Activated CD4-positive, alpha-beta memory T cell treated with anti-CD3 and anti-CD28 coated beads for 36 hours (primary cell): ENCODE measurements around the gene DMRT3. TPM values are rescaled to one million over a fixed set of nuclear protein-coding genes. Genes with fewer than 3 reads are reported as not detected.

Source experiments
- CTCF ChIA-PET: fragments of 350-600 bp; sonication (Branson Sonifier 250); formaldehyde crosslinking; loops from one replicate; lab custom pipeline; 2021; ENCODE audit warnings: antibody characterized with exemption, inconsistent platforms; lab: Charles Lee
- POLR2A ChIA-PET: fragments of 350-600 bp; sonication (Branson Sonifier 250); formaldehyde crosslinking; loops from one replicate; lab custom pipeline; 2021; ENCODE audit warnings: antibody characterized with exemption; lab: Charles Lee
- DNase-seq: peaks from one replicate; pipeline ENCODE4 v3.0.0-alpha.2; 2020
- H3K27ac Mint-ChIP-seq: one replicate; pipeline ENCODE4 v1.8.0; 2021; ENCODE audit warnings: mixed read lengths
- H3K27me3 Mint-ChIP-seq: one replicate; pipeline ENCODE4 v1.8.0; 2021; ENCODE audit warnings: mixed read lengths
- H3K36me3 Mint-ChIP-seq: one replicate; pipeline ENCODE4 v1.8.0; 2021; ENCODE audit warnings: mixed read lengths
- H3K4me1 Mint-ChIP-seq: one replicate; pipeline ENCODE4 v1.8.0; 2021; ENCODE audit warnings: low read depth, mixed read lengths
- H3K4me3 Mint-ChIP-seq: one replicate; pipeline ENCODE4 v1.8.0; 2021; ENCODE audit warnings: mild to moderate bottlenecking, mixed read lengths
- H3K9me3 Mint-ChIP-seq: one replicate; pipeline ENCODE4 v1.8.0; 2021; ENCODE audit warnings: mixed read lengths
- intact Hi-C: fragments of 100-400 bp; cut with micrococcal nuclease; formaldehyde crosslinking; loops from one replicate; pipeline ENCODE4 v1.15.1; 2023
- total RNA-seq, 2 experiments: library from RNA; stranded (reverse); gene quantifications; one replicate each; pipeline ENCODE4 v1.2.3, GENCODE V29; 2021

Gene DMRT3
- total RNA-seq, 2 experiments from 2014 or later = not detected

DNA sequence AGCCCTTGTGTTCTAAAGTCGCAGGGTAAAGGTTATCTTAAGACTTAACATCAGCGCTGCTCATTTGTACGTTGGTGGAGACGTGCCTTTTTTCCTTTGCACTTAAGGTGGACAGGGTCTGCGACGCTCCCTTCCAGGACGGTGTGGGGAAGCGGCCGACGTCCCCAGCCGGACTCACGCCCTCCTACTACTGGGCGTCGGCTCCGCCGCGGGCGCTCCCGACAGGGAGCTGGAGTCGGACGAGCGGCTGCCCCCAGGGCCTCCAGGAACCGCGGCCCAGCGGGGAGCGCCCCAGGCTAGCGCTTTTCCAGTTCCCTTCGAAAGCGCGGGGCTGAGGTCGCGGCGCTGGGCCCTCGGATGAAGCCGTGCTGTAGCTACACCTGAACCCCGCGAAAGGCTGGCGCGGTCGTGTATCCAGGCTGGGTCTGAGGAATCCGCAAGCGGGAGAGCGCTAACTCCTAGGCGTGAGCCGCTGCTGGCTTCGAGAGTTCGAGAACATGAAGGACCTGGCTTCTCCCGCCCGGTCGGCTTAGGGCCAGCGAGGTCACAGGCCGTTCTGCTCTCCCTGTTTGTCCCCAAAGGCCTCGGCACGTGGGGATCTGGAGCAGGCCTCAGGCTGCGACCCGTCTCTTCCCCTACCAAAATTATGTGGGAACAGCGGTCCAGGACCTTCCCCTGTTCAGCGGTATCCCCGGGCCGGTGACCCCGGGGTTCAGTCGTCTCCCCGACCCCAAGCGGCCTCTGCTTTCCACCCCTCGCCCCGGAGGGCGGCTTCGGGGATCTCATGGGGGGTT is 3.8 kb upstream of the DMRT3 start:
- no peak overlapping the region for H3K27ac Mint-ChIP-seq
- peaks cover 2% of the 10 kb centered on the region for H3K36me3 Mint-ChIP-seq
- ChIA-PET CTCF (no interaction called here), POLR2A (no interaction called here)
- H3K9me3 Mint-ChIP-seq = no peaks in the 10 kb centered on the region
- H3K4me1 Mint-ChIP-seq = peaks cover 22% of the 10 kb centered on the region
- peak overlapping the region; percentile 8 for H3K4me3 Mint-ChIP-seq
- no peak for DNase-seq
- H3K27me3 Mint-ChIP-seq = peaks cover 66% of the 10 kb centered on the region
- intact Hi-C loops = loop anchor here (2.0 kb wide), 1 partner anchor 78 kb away; the partner anchor contains the start of gene DMRT2

GRCh38 chr9:973295-973834 is 3.1 kb upstream of the DMRT3 start:
- H3K9me3 Mint-ChIP-seq = no peaks in the 10 kb centered on the region
- H3K4me3 Mint-ChIP-seq = no peak overlapping the region
- no peak for DNase-seq
- peaks cover 67% of the 10 kb centered on the region for H3K27me3 Mint-ChIP-seq
- POLR2A ChIA-PET = no interaction called here
- CTCF ChIA-PET = no interaction called here
- peaks cover 22% of the 10 kb centered on the region for H3K4me1 Mint-ChIP-seq
- no peak overlapping the region for H3K27ac Mint-ChIP-seq
- peaks cover 2% of the 10 kb centered on the region for H3K36me3 Mint-ChIP-seq
- intact Hi-C loops = loop anchor here (2.0 kb wide), 1 partner anchor 77 kb away; the partner anchor contains the start of gene DMRT2

- intact Hi-C loops = no loop called here
- DNase-seq = no peak
- CTCF ChIA-PET = no interaction called here
- Mint-ChIP-seq H3K9me3 (no peaks in the 10 kb centered on the region), H3K27ac (no peak overlapping the region), H3K4me1 (peaks cover 19% of the 10 kb centered on the region), H3K36me3 (peaks cover 2% of the 10 kb centered on the region), H3K27me3 (peaks cover 67% of the 10 kb centered on the region), H3K4me3 (no peak overlapping the region)
- POLR2A ChIA-PET = no interaction called here
Observed at GRCh38 chr9:974031-974995, 2.1 kb upstream of the DMRT3 start.

GRCh38 chr9:974996-975739 is 1.3 kb upstream of the DMRT3 start:
- DNase-seq = no peak
- Mint-ChIP-seq H3K27me3 (peaks cover 69% of the 10 kb centered on the region), H3K4me1 (peaks cover 16% of the 10 kb centered on the region), H3K36me3 (peaks cover 2% of the 10 kb centered on the region), H3K9me3 (no peaks in the 10 kb centered on the region), H3K4me3 (no peak overlapping the region), H3K27ac (no peak overlapping the region)
- ChIA-PET CTCF (no interaction called here), POLR2A (no interaction called here)
- intact Hi-C loops = loop anchor here (1.0 kb wide), 1 partner anchor 71 kb away; no protein-coding TSS in a partner anchor

DNA sequence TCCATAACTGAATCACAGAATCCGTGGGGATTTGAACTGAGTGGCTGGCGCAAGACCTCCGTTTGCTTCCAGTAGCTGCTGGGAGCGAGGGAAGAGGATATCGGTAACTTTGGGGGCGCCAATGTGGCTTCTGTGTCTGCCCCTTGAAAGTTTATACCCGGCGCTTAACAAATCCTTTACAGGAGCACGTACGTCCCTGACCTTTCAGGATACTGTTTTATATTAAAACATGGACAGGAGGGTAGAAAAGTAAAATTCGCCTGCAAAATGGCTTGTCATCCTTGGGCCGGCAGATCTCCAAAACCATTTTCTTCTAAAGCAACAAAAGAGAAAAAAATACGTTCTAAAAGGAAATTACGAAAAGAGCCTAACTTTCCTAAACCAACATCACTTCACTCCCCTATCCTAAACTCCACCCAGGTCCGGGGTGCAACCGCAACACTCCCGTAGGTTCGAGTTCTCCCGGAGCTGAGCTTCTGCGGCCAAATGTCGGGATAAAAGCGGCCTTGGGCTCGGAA is 656 bp upstream of the DMRT3 start:
- ChIA-PET POLR2A (no interaction called here), CTCF (no interaction called here)
- peak overlapping the region; percentile 3 for H3K4me3 Mint-ChIP-seq
- intact Hi-C loops = loop anchor here (1.0 kb wide), 1 partner anchor 71 kb away; no protein-coding TSS in a partner anchor
- no peaks in the 10 kb centered on the region for H3K9me3 Mint-ChIP-seq
- H3K27ac Mint-ChIP-seq = peak overlapping the region; percentile 13
- H3K36me3 Mint-ChIP-seq = no peaks in the 10 kb centered on the region
- H3K4me1 Mint-ChIP-seq = peaks cover 13% of the 10 kb centered on the region
- no peak for DNase-seq
- peaks cover 68% of the 10 kb centered on the region for H3K27me3 Mint-ChIP-seq

GRCh38 chr9:976943-977837 is 735 bp downstream of the DMRT3 start:
- intact Hi-C loops = no loop called here
- no peak for DNase-seq
- H3K9me3 Mint-ChIP-seq = no peaks in the 10 kb centered on the region
- no peaks in the 10 kb centered on the region for H3K36me3 Mint-ChIP-seq
- H3K4me1 Mint-ChIP-seq = peaks cover 13% of the 10 kb centered on the region
- peaks cover 76% of the 10 kb centered on the region for H3K27me3 Mint-ChIP-seq
- no peak overlapping the region for H3K4me3 Mint-ChIP-seq
- H3K27ac Mint-ChIP-seq = no peak overlapping the region
- CTCF ChIA-PET = no interaction called here
- POLR2A ChIA-PET = no interaction called here

- ChIA-PET CTCF (interaction anchor here (1.4 to 1.9 kb wide), 2 partner anchors 20 to 31 kb away, joined by 4 to 5 read pairs; no protein-coding TSS in a partner anchor), POLR2A (no interaction called here)
- Mint-ChIP-seq H3K27ac (no peak overlapping the region), H3K9me3 (no peaks in the 10 kb centered on the region), H3K4me1 (peaks cover 14% of the 10 kb centered on the region), H3K27me3 (peaks cover 81% of the 10 kb centered on the region), H3K4me3 (no peak overlapping the region), H3K36me3 (no peaks in the 10 kb centered on the region)
- intact Hi-C loops = no loop called here
- DNase-seq = no peak
Observed at GRCh38 chr9:977838-978830, 1.7 kb downstream of the DMRT3 start.

DNA sequence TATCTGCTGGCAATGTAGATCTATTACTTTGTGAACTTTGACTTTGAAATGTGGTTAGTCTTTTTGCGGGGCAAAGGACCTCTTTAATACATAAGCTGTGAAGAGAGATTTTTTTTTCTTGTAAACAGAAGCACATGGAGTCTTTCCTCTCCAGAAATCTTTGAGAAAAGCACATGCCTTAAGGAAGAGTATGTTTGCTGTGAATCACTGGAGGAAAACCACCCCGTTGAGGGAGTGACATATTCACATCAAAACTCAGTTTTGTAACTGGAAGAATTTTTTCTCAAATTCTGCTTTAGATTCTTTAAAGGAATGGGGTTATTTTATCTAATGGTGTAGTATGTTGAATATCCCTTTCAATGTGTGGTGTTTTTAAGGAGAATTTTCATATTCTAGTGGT is 3.5 kb downstream of the DMRT3 start:
- Mint-ChIP-seq H3K4me1 (peaks cover 7% of the 10 kb centered on the region), H3K9me3 (no peaks in the 10 kb centered on the region), H3K36me3 (no peaks in the 10 kb centered on the region), H3K27ac (no peak overlapping the region), H3K4me3 (no peak overlapping the region), H3K27me3 (peaks cover 74% of the 10 kb centered on the region)
- intact Hi-C loops = no loop called here
- no peak for DNase-seq
- CTCF ChIA-PET = interaction anchor here (0.6 to 1.9 kb wide), 2 partner anchors 18 to 92 kb away, joined by 3 to 5 read pairs; no protein-coding TSS in a partner anchor
- POLR2A ChIA-PET = no interaction called here

DNA sequence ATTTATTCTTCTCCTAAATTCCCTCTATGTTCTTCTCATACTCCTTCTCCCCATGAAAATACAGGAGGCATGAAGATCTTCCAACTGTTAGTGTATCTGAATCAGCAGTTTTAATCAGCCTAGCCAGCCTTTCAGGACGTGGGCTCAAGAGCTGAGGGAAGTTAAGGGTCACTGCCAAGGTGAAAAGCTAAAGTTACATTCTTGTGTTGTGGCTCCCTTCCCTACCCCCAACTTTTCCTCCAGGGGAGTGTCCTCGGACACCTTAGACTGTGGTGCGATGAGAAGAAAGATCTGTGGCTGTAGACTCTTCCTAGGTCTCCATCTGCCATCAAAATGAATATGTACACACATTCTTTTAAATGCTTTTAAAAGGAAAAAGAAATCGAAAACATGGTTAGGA is 4.2 kb downstream of the DMRT3 start:
- no peaks in the 10 kb centered on the region for H3K36me3 Mint-ChIP-seq
- no peaks in the 10 kb centered on the region for H3K9me3 Mint-ChIP-seq
- H3K27me3 Mint-ChIP-seq = peaks cover 69% of the 10 kb centered on the region
- POLR2A ChIA-PET = no interaction called here
- CTCF ChIA-PET = interaction anchor here (1.2 to 1.8 kb wide), 2 partner anchors 24 to 29 kb away, joined by 5 to 7 read pairs; no protein-coding TSS in a partner anchor
- H3K27ac Mint-ChIP-seq = no peak overlapping the region
- no peak for DNase-seq
- peaks cover 7% of the 10 kb centered on the region for H3K4me1 Mint-ChIP-seq
- no peak overlapping the region for H3K4me3 Mint-ChIP-seq
- intact Hi-C loops = no loop called here

DNA sequence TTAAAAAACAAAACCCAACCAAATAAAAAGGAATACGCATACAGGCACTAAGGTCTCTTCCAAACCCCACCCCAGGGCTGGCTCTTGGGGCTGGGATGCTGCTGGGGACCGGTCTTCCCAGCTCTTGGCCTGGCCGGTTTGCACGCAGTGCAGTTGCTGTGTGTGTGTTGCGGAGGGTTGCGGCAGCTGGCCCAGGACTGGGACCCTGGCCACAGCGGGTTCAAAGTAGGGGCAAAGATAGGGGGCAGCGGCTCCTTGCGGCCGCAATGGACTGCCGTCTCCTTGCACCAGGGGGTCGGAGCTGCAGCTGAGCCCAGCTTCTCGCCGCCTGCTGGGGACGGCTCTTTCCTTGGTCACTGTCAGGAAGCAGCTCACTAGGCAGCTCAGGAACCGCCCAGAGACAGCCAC is 5.0 kb downstream of the DMRT3 start:
- ChIA-PET POLR2A (no interaction called here), CTCF (interaction anchor here (0.7 to 1.8 kb wide), 3 partner anchors 15 to 28 kb away, joined by 3 to 7 read pairs (median 5); no protein-coding TSS in a partner anchor)
- Mint-ChIP-seq H3K4me3 (no peak overlapping the region), H3K9me3 (no peaks in the 10 kb centered on the region), H3K27me3 (peaks cover 68% of the 10 kb centered on the region), H3K36me3 (no peaks in the 10 kb centered on the region), H3K4me1 (peaks cover 3% of the 10 kb centered on the region), H3K27ac (no peak overlapping the region)
- DNase-seq = no peak
- intact Hi-C loops = no loop called here
